Thyroid gland (tissue), 4 donors: ENCODE data around the gene AAK1.
"Not testable (repeated sequence)": the region's sequence is repeated elsewhere in the genome, so short reads cannot be mapped to it uniquely, and the experiment has no call there.

ENCODE experiments used
- POLR2A ChIP-seq, 2 donors: fragments of 450-650 bp; IDR thresholded peaks; one replicate each; pipeline ENCODE4 v1.6.1; 2017; ENCODE audit warnings: antibody characterized with exemption in 2 of 2, mild to moderate bottlenecking in 2 of 2, moderate library complexity in 1 of 2
- TF ChIP-seq, protein P1 (sequence below), 6 experiments: fragments of 200-600 bp in 3 of 6; fragments of 450-650 bp in 3 of 6; sonication (generic) in 3 of 6; IDR thresholded peaks; one replicate each; pipeline ENCODE4 v1.5.1; 2016 to 2019; ENCODE audit warnings: antibody characterized with exemption in 6 of 6, mild to moderate bottlenecking in 2 of 6, inconsistent platforms in 1 of 6, moderate library complexity in 1 of 6

DNA sequence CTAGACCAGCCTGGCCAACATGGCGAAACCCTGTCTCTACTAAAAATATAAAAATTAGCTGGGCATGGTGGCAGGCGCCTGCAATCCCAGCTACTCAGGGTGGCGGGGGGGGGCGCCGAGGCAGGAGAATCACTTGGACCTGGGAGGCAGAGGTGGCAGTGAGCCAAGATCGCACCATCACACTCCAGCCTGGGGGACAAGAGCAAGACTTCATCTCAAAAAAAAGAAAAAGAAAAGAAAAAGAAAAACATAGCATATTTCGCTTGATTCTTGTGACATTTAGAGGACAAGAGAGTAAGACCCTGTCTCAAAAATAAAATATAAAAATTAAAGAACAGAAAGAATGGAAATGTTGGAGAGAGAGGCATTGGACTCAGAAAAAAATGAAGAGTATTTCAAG, 224.4 kb downstream of the AAK1 start:
- TF ChIP-seq POLR2A (IDR thresholded peaks at IDR 0.05) = not testable (repeated sequence)
- TF ChIP-seq, protein P1, sequence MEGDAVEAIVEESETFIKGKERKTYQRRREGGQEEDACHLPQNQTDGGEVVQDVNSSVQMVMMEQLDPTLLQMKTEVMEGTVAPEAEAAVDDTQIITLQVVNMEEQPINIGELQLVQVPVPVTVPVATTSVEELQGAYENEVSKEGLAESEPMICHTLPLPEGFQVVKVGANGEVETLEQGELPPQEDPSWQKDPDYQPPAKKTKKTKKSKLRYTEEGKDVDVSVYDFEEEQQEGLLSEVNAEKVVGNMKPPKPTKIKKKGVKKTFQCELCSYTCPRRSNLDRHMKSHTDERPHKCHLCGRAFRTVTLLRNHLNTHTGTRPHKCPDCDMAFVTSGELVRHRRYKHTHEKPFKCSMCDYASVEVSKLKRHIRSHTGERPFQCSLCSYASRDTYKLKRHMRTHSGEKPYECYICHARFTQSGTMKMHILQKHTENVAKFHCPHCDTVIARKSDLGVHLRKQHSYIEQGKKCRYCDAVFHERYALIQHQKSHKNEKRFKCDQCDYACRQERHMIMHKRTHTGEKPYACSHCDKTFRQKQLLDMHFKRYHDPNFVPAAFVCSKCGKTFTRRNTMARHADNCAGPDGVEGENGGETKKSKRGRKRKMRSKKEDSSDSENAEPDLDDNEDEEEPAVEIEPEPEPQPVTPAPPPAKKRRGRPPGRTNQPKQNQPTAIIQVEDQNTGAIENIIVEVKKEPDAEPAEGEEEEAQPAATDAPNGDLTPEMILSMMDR (IDR thresholded peaks at IDR 0.05) = not testable (repeated sequence)
